SK-N-SH treated with all-trans-retinoic acid at 6 μM for 48 hours (cell line): ENCODE results near the gene SLC25A14.

Experiments used
- ARNTL ChIP-seq: fragments of 450-650 bp; formaldehyde crosslinking; IDR thresholded peaks from 2 replicates; pipeline ENCODE4 v1.5.0; 2020; ENCODE audit warnings: low read depth, mild to moderate bottlenecking, moderate library complexity, borderline replicate concordance
- PPARA ChIP-seq: fragments of 250-450 bp; sonication (Bioruptor Pico); IDR thresholded peaks from 2 replicates; pipeline ENCODE4 v1.5.0; 2020; ENCODE audit warnings: mild to moderate bottlenecking, borderline replicate concordance
- ZNF8 ChIP-seq: fragments of 450-650 bp; formaldehyde crosslinking; IDR thresholded peaks from 2 replicates; pipeline ENCODE4 v1.5.0; 2020; ENCODE audit warnings: mild to moderate bottlenecking, moderate library complexity

- no peak for TF ChIP-seq ARNTL (CRISPR knock-in tag)
- no peak for TF ChIP-seq ZNF8 (CRISPR knock-in tag)
- no peak for TF ChIP-seq PPARA (CRISPR knock-in tag)
These were observed 79.0 kb downstream of the SLC25A14 start for GRCh38 chrX:130418740-130419139.
